GM18907 (cell line): Measurements from ENCODE around the gene SLC14A1.
"Not testable (repeated sequence)": the region's sequence is repeated elsewhere in the genome, so short reads cannot be mapped to it uniquely, and the experiment has no call there.

ENCODE experiments used
- ATAC-seq: cut with Tn5 transposase; IDR thresholded peaks from one replicate; pipeline ENCODE4 v1.9.1; 2021; ENCODE audit warnings: mild to moderate bottlenecking, moderate library complexity; ENCODE audit not compliant: unreplicated experiment

Gene SLC14A1

GRCh38 chr18:45755934-45756333, 32.0 kb downstream of the SLC14A1 start:
- no peak for ATAC-seq

GRCh38 chr18:45757005-45757404, 33.0 kb downstream of the SLC14A1 start:
- ATAC-seq, result no peak

GRCh38 chr18:45757644-45758043, 33.7 kb downstream of the SLC14A1 start:
- not testable (repeated sequence) for ATAC-seq

DNA sequence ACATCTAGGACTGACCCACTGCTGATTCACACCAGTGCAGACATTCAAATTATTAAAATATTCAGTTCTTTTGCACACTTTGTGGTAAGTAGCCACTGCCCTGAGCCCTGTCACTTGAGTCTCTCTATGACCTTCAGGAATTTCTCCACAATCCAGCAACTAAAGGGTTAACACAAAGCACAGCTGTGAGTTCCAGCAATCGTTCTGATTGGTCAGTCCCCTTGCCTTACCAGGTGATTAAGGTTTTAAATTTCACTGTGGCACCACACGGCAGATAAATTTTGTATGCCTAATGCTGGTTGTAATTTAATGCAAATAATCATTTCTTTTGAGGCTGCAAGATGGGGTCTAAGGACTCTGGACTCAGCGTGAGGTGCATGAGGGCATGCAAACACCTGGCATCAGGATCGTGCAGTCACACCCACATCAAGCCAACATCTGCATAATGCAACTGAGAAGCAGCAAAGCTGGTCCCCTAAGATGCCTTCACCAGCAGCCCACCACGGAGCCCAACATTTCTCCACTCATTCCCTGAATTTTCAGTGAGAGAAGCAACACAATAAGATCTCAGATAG, 36.6 kb downstream of the SLC14A1 start:
- no peak for ATAC-seq

DNA sequence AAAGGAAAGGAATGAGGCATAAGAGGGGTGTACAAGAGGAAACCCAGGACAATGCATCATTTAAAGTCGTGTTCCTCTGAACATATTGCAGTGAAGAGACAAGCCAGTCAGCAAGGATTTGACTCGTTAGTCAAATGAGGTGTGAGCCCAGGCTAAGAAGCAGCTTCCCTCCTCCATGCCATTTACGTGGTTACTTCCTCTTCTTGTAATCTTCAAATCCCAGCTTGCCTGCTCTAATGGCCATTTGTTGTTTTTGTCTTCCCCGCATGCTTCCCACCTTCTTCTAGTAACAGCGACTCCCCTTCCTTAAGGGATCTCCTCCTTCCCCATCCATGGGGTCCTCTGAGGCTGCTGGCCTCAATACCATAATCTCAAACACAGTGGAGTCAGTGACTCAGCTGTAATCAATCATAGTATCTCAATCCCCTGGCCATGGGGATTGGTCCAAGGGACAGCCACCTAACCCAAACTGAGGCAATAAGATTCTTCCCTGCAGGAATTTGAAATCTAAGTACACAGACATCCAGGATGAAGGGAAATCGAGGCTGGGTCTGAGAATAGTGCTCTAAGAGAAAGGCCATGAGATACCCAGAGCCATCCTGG, 37.6 kb downstream of the SLC14A1 start:
- no peak for ATAC-seq

GRCh38 chr18:45764000-45764686, 40.2 kb downstream of the SLC14A1 start:
- ATAC-seq, result no peak

DNA sequence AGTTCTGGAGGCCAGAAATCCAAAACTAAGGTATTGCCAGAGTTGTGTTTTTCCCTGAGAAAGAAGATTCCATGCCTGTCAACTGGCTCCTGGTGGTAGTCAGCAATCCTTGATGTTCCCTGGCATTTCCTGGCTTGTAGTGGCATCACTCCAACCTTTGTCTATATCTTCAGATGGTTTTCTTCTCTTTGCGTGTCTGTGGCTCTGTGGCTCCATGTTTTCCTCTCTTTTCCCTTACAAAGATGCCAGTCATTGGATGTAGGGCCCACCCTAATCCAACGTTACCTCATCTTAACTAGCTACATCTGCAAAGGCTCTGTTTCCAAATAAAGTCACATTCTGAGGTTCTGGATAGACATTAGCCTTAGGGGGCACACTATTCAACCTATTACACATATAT, 41.8 kb downstream of the SLC14A1 start:
- no peak for ATAC-seq

- no peak for ATAC-seq
These were observed 47.9 kb downstream of the SLC14A1 start for GRCh38 chr18:45771587-45772480.

- ATAC-seq, result peak; percentile 91
These were observed 50.1 kb downstream of the SLC14A1 start for GRCh38 chr18:45774065-45774521.

- peak; percentile 49 for ATAC-seq
These were observed 51.3 kb downstream of the SLC14A1 start for GRCh38 chr18:45775241-45775676.

- no peak for ATAC-seq
These were observed 51.8 kb downstream of the SLC14A1 start for GRCh38 chr18:45775743-45776142.

DNA sequence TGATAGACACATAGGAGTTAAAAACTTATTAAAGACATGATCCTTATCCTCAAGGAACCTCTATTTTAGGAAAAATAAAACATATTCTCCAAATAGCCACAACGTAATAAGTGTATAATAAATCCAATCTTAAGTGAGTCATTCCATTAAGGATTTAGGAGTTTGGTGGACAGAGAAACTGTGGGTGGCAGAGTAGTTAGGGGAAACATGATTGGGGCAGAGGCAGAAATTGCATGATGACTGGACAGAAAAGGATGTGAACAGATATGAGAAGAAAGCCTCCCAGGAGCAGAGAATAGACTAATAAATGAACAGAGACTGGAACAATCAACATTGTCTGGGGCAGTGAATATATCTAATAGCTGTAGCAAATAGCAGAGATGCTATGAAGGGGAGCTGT, 53.4 kb downstream of the SLC14A1 start:
- ATAC-seq, result no peak

GRCh38 chr18:45780568-45780967, 56.6 kb downstream of the SLC14A1 start:
- ATAC-seq, result no peak

DNA sequence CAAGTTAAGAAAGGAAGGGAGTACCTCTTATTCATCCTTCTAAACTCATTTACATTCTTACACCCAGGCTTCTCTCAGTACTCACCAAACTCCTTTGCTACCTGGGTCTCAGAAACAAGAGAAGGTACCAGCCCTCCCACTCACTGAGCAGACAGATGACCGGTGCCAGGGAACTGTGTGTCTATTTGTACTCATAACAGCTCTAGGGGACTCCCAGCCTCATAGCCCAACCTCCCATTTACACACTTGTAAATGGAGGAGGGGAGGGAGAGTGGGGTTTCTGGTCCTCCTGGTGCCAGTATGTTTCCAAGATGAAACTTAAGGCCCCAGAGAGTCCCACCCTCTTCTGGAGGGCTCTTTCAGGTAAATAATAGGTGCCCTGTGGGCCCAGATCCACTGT, 58.7 kb downstream of the SLC14A1 start:
- ATAC-seq, result peak; percentile 61

DNA sequence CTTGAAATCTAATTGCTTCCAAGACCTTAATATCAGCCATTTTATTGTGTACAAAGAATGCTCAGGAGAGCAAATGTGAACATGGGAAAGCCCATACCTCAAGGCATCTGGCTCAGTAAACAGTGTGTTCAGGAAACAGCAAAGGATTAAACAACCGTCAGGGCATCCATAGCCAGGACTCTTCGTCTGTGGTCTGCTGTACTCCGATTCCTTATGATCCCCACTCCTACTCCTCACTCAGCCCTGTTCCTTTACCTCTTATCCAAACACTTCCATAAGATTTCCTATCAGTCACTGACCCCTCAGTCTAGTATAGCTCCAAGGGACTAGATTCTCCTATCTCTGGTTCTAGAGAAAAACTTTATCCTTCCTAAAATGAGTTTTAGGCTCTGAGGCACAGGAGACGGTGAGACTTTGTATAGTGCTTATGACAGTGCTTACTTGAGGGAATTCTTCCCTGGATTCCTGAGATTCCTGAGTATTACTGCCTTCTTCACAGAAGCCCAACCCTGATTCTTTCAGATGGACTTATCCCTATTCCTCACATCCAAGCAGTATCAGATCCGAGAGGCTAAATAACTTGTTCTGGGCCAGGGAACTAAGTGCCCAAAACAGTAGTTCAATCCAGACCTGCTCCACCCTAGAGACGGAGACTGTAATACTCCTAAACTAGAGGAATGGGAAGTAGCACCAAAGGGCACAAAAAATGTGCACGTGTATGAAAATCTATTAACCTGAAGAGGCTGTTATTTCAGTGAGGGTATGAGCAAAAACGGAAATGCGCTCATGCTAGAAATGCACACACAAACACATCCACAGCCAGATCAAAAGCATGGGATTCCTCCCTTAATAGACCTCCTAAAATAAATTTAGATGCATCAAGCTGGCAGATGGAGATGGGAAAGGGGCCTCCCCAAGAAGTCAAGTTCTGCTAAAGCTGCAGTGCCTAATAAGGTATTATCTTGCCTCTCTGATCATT, 59.4 kb downstream of the SLC14A1 start:
- ATAC-seq, result no peak

DNA sequence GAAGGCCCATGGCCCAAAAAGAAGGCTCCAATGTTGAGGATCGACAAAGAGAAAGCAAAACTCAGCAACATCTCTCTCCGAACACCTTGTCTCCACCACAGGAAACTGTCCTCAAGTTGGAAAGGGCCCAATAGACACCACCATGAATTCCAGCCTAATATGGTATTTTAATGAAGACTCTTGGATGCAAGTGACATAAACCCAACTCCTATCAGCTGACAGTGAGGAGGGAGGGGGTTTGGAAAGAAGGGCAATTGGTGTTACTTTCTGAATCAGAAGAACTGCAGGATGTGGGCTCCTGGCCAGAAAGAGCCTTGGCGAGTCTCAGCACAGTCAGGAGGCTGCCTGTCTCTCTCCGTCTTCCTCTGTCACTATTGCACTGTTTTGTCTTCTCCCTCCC, 61.2 kb downstream of the SLC14A1 start:
- ATAC-seq, result no peak

GRCh38 chr18:45786941-45787340, 63.0 kb downstream of the SLC14A1 start:
- no peak for ATAC-seq

GRCh38 chr18:45787346-45787745, 63.4 kb downstream of the SLC14A1 start:
- no peak for ATAC-seq

GRCh38 chr18:45788861-45789260, 64.9 kb downstream of the SLC14A1 start:
- no peak for ATAC-seq
